Activated effector memory CD4-positive, alpha-beta T cell treated with Interleukin-2 at 50 U/mL for 16 hours (primary cell): ENCODE data around the gene ATP11A.
"Not testable (repeated sequence)": the region's sequence is repeated elsewhere in the genome, so short reads cannot be mapped to it uniquely, and the experiment has no call there.

Experiments
- DNase-seq: peaks from one replicate; pipeline ENCODE4 v3.0.0-alpha.2; 2020

Gene ATP11A

GRCh38 chr13:112825875-112826274 lies 136.0 kb downstream of the ATP11A start:
- DNase-seq, result no peak

- DNase-seq, result no peak
Observed at GRCh38 chr13:112826565-112826964, 136.7 kb downstream of the ATP11A start.

- DNase-seq, result no peak
Observed at GRCh38 chr13:112828082-112828699, 138.4 kb downstream of the ATP11A start.

- DNase-seq, result no peak
Observed at GRCh38 chr13:112828756-112829155, 138.9 kb downstream of the ATP11A start.

GRCh38 chr13:112831196-112831595 lies 141.4 kb downstream of the ATP11A start:
- DNase-seq, result no peak

GRCh38 chr13:112831801-112832200 lies 142.0 kb downstream of the ATP11A start:
- no peak for DNase-seq

GRCh38 chr13:112832811-112833210 lies 143.0 kb downstream of the ATP11A start:
- DNase-seq, result no peak

- no peak for DNase-seq
Observed at GRCh38 chr13:112833551-112834257, 143.9 kb downstream of the ATP11A start.

- no peak for DNase-seq
Observed at GRCh38 chr13:112835344-112835743, 145.5 kb downstream of the ATP11A start.

GRCh38 chr13:112835796-112836195 lies 146.0 kb downstream of the ATP11A start:
- DNase-seq, result no peak

GRCh38 chr13:112836940-112837339 lies 147.1 kb downstream of the ATP11A start:
- no peak for DNase-seq

GRCh38 chr13:112837371-112838037 lies 147.7 kb downstream of the ATP11A start:
- DNase-seq, result no peak

GRCh38 chr13:112838038-112838841 lies 148.4 kb downstream of the ATP11A start:
- no peak for DNase-seq

GRCh38 chr13:112838842-112839117 lies 148.9 kb downstream of the ATP11A start:
- DNase-seq, result no peak

GRCh38 chr13:112839356-112840105 lies 149.7 kb downstream of the ATP11A start:
- DNase-seq, result no peak

- DNase-seq, result no peak
Observed at GRCh38 chr13:112840472-112841302, 150.8 kb downstream of the ATP11A start.

GRCh38 chr13:112841303-112842015 lies 151.6 kb downstream of the ATP11A start:
- DNase-seq, result not testable (repeated sequence)

GRCh38 chr13:112842343-112842856 lies 152.6 kb downstream of the ATP11A start:
- DNase-seq, result no peak

GRCh38 chr13:112842931-112843391 lies 153.1 kb downstream of the ATP11A start:
- DNase-seq, result no peak

GRCh38 chr13:112843392-112844111 lies 153.7 kb downstream of the ATP11A start:
- DNase-seq, result no peak
